Measurements from ENCODE around the gene EVPL.

The EVPL gene

DNA sequence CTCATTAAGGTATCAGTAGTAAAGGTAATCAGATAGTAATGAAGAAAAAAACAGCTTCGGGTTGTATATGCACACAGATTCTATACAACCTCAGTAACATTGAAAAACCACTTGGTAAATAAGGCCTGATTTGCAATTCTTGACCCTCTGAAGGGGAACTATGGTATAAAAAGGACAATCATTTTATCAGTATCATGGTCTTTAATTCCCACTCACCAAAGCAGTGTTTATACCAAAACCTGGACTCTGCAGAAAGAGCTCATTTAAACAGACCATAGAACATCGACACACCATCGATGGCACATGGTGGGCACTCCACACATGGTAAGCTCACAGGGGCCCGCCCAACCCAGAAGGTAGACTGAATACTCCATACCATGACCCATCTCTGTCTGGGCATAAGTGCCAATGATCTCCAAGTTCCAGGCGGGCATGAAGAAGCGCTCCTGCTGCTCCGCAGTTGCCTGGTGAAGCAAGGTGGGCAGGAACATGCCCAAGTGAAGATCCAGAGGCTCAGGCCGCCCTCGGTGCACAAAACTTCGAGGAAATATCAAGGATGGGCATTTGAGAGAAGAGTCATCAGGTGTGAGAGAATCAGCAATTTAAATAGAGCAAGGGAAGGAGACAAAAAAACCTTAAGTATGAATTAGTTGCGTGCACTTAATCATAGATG lies 67.1 kb downstream of the EVPL start:
- DNase-seq (ENCODE audit: low read depth in 3 of 3) = no peak

DNA sequence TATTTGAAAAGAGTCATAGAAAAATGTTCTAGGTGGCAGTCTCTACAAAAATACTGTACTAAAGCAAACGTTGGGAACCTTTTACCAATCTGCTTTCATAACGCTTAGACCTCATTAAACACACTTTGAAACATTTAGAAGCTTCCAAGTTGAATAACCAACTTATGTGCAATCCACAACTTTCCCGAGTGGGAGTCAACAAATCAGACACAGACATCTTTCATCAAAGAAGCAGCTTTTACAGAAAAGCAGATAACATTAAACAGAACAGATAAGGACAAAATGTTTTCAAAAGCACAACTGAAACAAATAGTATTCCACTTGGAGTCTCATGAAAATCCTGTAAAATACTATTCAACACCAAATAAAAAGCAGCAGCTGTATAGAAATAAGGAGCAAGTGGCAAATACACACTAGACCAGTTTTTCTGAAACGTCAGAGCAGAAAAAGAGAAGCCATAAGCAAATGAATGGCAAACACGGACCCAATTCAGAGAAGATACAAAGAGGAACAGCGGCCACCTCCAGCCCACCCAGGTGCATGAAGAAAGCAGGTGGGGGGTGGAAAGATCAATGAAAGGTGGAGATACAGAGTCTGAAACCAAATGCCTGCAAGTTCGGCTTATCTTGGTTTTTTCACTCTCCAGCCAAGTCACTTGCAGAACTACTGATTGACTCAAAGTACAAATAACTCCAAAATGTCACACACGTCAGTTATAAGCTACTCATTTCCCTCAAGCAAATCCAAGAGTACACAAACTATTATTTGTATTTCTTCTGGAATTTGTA lies 67.9 kb downstream of the EVPL start:
- DNase-seq (ENCODE audit: low read depth in 3 of 3) = no peak

Measured in stimulated activated CD4-positive, alpha-beta T cell treated with anti-CD3 and anti-CD28 coated beads, TNF-alpha, amount 100 ng/mL, for 24 hours (primary cell).